DOHH2 (cell line): ENCODE measurements around the gene AREG.

Source experiments
- CTCF ChIP-seq: fragments of 200-600 bp; sonication (generic); IDR thresholded peaks from one replicate; pipeline ENCODE4 v1.5.1; 2014; ENCODE audit warnings: antibody characterized with exemption, mild to moderate bottlenecking, low read depth, low read length; ENCODE audit not compliant: poor library complexity, severe bottlenecking
- EZH2phosphoT487 ChIP-seq: fragments of 200-600 bp; sonication (generic); IDR thresholded peaks from 2 replicates; pipeline ENCODE4 v1.6.1; 2017; ENCODE audit warnings: borderline replicate concordance, mild to moderate bottlenecking, antibody characterized with exemption, low read length, moderate library complexity, mixed read lengths

DNA sequence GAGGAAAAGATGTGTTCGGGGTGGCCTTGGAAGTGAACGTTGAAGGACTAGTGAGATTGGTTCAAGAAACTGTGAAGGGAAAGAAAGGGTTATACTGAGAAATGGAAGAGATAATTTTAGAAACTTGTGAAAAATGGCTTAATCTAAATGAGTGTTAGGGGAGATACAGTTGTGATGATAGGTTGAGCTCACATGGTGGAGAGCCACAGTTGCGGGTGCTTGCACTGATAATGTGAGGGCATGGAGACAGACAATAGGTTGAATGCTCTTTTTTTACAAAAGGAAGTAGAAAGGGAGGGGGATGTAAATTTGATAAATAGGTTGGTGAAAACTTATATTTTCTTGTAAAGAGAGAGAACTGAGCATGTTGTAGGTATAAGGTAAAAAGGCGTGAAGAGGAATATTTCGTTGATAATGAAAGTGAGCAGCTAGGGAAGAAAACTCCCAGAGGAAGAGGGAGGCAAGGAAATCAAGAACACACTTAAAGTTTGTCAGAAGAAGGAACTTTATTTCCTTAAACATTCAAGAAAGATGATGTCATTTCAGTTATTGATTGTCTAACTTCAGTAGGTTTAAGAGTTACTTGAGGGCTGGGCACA lies 8.2 kb downstream of the AREG start:
- no peak for TF ChIP-seq CTCF
- no peak for TF ChIP-seq EZH2phosphoT487
